BLaER1 treated with 17β-estradiol and CSF1 and Interleukin-3, amounts not matched to agents 10 nM and 100 nM (cell line): Measurements from ENCODE around the gene ARAP1.
A peak's percentile ranks its signal among the peaks of the same experiment; 100 is the strongest.

Experiments used
- H3K27ac ChIP-seq, 11 experiments: shearing (Covaris generic); formaldehyde crosslinking; 2 replicates each; pipeline ENCODE4 v1.8.1; 2022
- H3K27me3 ChIP-seq, 11 experiments: shearing (Covaris generic); formaldehyde crosslinking; 2 replicates each; pipeline ENCODE4 v1.8.1; 2022
- H3K36me3 ChIP-seq, 11 experiments: shearing (Covaris generic); formaldehyde crosslinking; 2 replicates each; pipeline ENCODE4 v1.8.1; 2022
- H3K4me1 ChIP-seq, 10 experiments: shearing (Covaris generic); formaldehyde crosslinking; 2 replicates each; pipeline ENCODE4 v1.8.1; 2022
- H3K4me2 ChIP-seq, 11 experiments: shearing (Covaris generic); formaldehyde crosslinking; 2 replicates each; pipeline ENCODE4 v1.8.1; 2022
- H3K4me3 ChIP-seq, 10 experiments: shearing (Covaris generic); formaldehyde crosslinking; 2 replicates each; pipeline ENCODE4 v1.8.1; 2022
- H3K9ac ChIP-seq, 11 experiments: shearing (Covaris generic); formaldehyde crosslinking; 2 replicates each; pipeline ENCODE4 v1.8.1; 2022
- H3K9me3 ChIP-seq, 11 experiments: shearing (Covaris generic); formaldehyde crosslinking; replicated peaks in 1 of 11; 2 replicates each; pipeline ENCODE4 v1.8.1; 2022
- H4K20me1 ChIP-seq, 11 experiments: shearing (Covaris generic); formaldehyde crosslinking; 2 replicates each; pipeline ENCODE4 v1.8.1; 2022
- Cebpa-rat ChIP-seq, 11 experiments: shearing (Covaris generic); IDR thresholded peaks; 2 replicates each; pipeline ENCODE4 v1.8.1; 2022

ARAP1 gene

GRCh38 chr11:72776844-72777754, 24.9 kb upstream of the ARAP1 start:
- Histone ChIP-seq H3K27me3 (peaks cover 9 to 20% (median 17%) of the 10 kb centered on the region in 11 experiments; a peak in 18 of 22 replicates), H4K20me1 (peaks cover 0 to 41% (median 5%) of the 10 kb centered on the region in 11 experiments; a peak in 9 of 22 replicates), H3K4me3 (no peak overlapping the region), H3K9ac (peak overlapping the region in 2 of 11 experiments; percentile 36 to 60; a peak in 3 of 22 replicates), H3K36me3 (no peaks in the 10 kb centered on the region), H3K4me2 (peak overlapping the region in 6 of 11 experiments; percentile 6 to 85 (median 46); a peak in 9 of 22 replicates), H3K27ac (0 out of 22 replicates have a peak overlapping the region, but pooled peaks of 2 of the 11 experiments have one; percentile 2 to 17), H3K4me1 (peaks cover 29 to 61% (median 47%) of the 10 kb centered on the region in 10 experiments), H3K9me3 (no peaks in the 10 kb centered on the region)
- TF ChIP-seq Cebpa-rat (IDR thresholded peaks at IDR 0.05): no peak

GRCh38 chr11:72776117-72776843, 24.1 kb upstream of the ARAP1 start:
- Histone ChIP-seq H3K27ac (peak overlapping the region in 1 of 11 experiments; percentile 2; a peak in 1 of 22 replicates), H3K9me3 (no peaks in the 10 kb centered on the region), H3K27me3 (peaks cover 7 to 17% (median 14%) of the 10 kb centered on the region in 11 experiments; a peak in 18 of 22 replicates), H3K4me3 (no peak overlapping the region), H3K9ac (peak overlapping the region in 2 of 11 experiments; percentile 36 to 60; a peak in 2 of 22 replicates), H3K36me3 (no peaks in the 10 kb centered on the region), H3K4me1 (peaks cover 26 to 66% (median 45%) of the 10 kb centered on the region in 10 experiments), H4K20me1 (peaks cover 0 to 41% (median 5%) of the 10 kb centered on the region in 11 experiments; a peak in 9 of 22 replicates), H3K4me2 (peak overlapping the region in 4 of 11 experiments; percentile 6 to 85 (median 70); a peak in 7 of 22 replicates)
- TF ChIP-seq Cebpa-rat (IDR thresholded peaks at IDR 0.05): no peak

- Histone ChIP-seq H3K27ac (no peak overlapping the region; a peak in 1 of 22 replicates), H3K4me1 (peaks cover 20 to 64% (median 37%) of the 10 kb centered on the region in 10 experiments), H3K27me3 (peaks cover 0 to 9% (median 7%) of the 10 kb centered on the region in 11 experiments; a peak in 14 of 22 replicates), H3K4me3 (no peak overlapping the region), H3K4me2 (peak overlapping the region in 1 of 11 experiments; percentile 85; a peak in 1 of 22 replicates), H3K9me3 (no peaks in the 10 kb centered on the region), H4K20me1 (peaks cover 0 to 36% (median under 1%) of the 10 kb centered on the region in 11 experiments; a peak in 8 of 22 replicates), H3K36me3 (no peaks in the 10 kb centered on the region), H3K9ac (no peak overlapping the region)
- no peak for TF ChIP-seq Cebpa-rat (IDR thresholded peaks at IDR 0.05)
Observed at GRCh38 chr11:72775288-72776110, 23.3 kb upstream of the ARAP1 start.

- no peak overlapping the region for H3K9ac ChIP-seq
Observed at GRCh38 chr11:72774499-72774898, 22.3 kb upstream of the ARAP1 start.

GRCh38 chr11:72773696-72774095, 21.5 kb upstream of the ARAP1 start:
- no peak for TF ChIP-seq Cebpa-rat (IDR thresholded peaks at IDR 0.05)
- no peak overlapping the region for H3K4me3 ChIP-seq
- H3K9me3 ChIP-seq: no peaks in the 10 kb centered on the region
- H3K36me3 ChIP-seq: no peaks in the 10 kb centered on the region
- H3K4me1 ChIP-seq: peaks cover 17 to 60% (median 33%) of the 10 kb centered on the region in 10 experiments
- peaks cover 0 to 25% (median 0%) of the 10 kb centered on the region in 11 experiments; a peak in 5 of 22 replicates for H4K20me1 ChIP-seq
- peak overlapping the region in 7 of 11 experiments; percentile 1 to 61 (median 9); a peak in 4 of 22 replicates for H3K9ac ChIP-seq
- no peaks in the 10 kb centered on the region for H3K27me3 ChIP-seq
- no peak overlapping the region for H3K27ac ChIP-seq
- H3K4me2 ChIP-seq: peak overlapping the region; percentile 3 to 60 (median 36); a peak in 20 of 22 replicates

More at GRCh38 chr11:72774499-72774898, 22.3 kb upstream of the ARAP1 start:
- peaks cover 17 to 60% (median 33%) of the 10 kb centered on the region in 10 experiments for H3K4me1 ChIP-seq
- H3K27ac ChIP-seq: no peak overlapping the region; a peak in 2 of 22 replicates
- H3K27me3 ChIP-seq: no peaks in the 10 kb centered on the region
- no peak overlapping the region for H3K4me2 ChIP-seq
- H3K9me3 ChIP-seq: no peaks in the 10 kb centered on the region
- H3K4me3 ChIP-seq: no peak overlapping the region
- peaks cover 0 to 27% (median 0%) of the 10 kb centered on the region in 11 experiments; a peak in 5 of 22 replicates for H4K20me1 ChIP-seq
- H3K36me3 ChIP-seq: no peaks in the 10 kb centered on the region
- no peak for TF ChIP-seq Cebpa-rat (IDR thresholded peaks at IDR 0.05)

GRCh38 chr11:72773291-72773690, 21.1 kb upstream of the ARAP1 start:
- Histone ChIP-seq H4K20me1 (peaks cover 0 to 21% (median 0%) of the 10 kb centered on the region in 11 experiments; a peak in 5 of 22 replicates), H3K36me3 (no peaks in the 10 kb centered on the region), H3K4me2 (peak overlapping the region; percentile 3 to 60 (median 36); a peak in 21 of 22 replicates), H3K27me3 (no peaks in the 10 kb centered on the region), H3K9me3 (no peaks in the 10 kb centered on the region), H3K27ac (peak overlapping the region in 1 of 11 experiments; percentile 5; a peak in 1 of 22 replicates), H3K4me1 (peaks cover 17 to 63% (median 31%) of the 10 kb centered on the region in 10 experiments), H3K4me3 (no peak overlapping the region), H3K9ac (peak overlapping the region in 8 of 11 experiments; percentile 1 to 61 (median 7); a peak in 7 of 22 replicates)
- no peak for TF ChIP-seq Cebpa-rat (IDR thresholded peaks at IDR 0.05)

GRCh38 chr11:72772059-72772458, 19.9 kb upstream of the ARAP1 start:
- TF ChIP-seq Cebpa-rat (IDR thresholded peaks at IDR 0.05): no peak
- Histone ChIP-seq H4K20me1 (peaks cover 0 to 18% (median 0%) of the 10 kb centered on the region in 11 experiments; a peak in 5 of 22 replicates), H3K27me3 (no peaks in the 10 kb centered on the region), H3K9me3 (no peaks in the 10 kb centered on the region), H3K9ac (no peak overlapping the region), H3K4me1 (peaks cover 11 to 59% (median 24%) of the 10 kb centered on the region in 10 experiments), H3K36me3 (no peaks in the 10 kb centered on the region), H3K27ac (no peak overlapping the region), H3K4me3 (no peak overlapping the region), H3K4me2 (peak overlapping the region in 4 of 11 experiments; percentile 36 to 60 (median 58); a peak in 6 of 22 replicates)
